SK-MEL-5 (cell line): ENCODE data around the gene FBXO2. TPM values are rescaled to one million over a fixed set of nuclear protein-coding genes. Genes with fewer than 3 reads are reported as not detected.
"Not testable (repeated sequence)": the region's sequence is repeated elsewhere in the genome, so short reads cannot be mapped to it uniquely, and the experiment has no call there.

Experiments
- DNase-seq: peaks from one replicate; pipeline ENCODE4 v3.0.0-alpha.2; 2016; ENCODE audit warnings: low read depth, low spot score
- in situ Hi-C: cut with HindIII; loops from 2 replicates; pipeline ENCODE4 v1.10.0; 2016; ENCODE audit warnings: low sequenced_read_pairs, high pct_unique_total_duplicates, low pct_unique_long_range_greater_than_20kb
- total RNA-seq: library from RNA; depleted of rRNA; stranded (reverse); fragments of >200 nt; shearing (Covaris generic); gene quantifications from 2 replicates; pipeline ENCODE4 v1.2.3, GENCODE V29; 2014

FBXO2 gene
- total RNA-seq, 1 experiment from 2014 or later, result 1.3 TPM

DNA sequence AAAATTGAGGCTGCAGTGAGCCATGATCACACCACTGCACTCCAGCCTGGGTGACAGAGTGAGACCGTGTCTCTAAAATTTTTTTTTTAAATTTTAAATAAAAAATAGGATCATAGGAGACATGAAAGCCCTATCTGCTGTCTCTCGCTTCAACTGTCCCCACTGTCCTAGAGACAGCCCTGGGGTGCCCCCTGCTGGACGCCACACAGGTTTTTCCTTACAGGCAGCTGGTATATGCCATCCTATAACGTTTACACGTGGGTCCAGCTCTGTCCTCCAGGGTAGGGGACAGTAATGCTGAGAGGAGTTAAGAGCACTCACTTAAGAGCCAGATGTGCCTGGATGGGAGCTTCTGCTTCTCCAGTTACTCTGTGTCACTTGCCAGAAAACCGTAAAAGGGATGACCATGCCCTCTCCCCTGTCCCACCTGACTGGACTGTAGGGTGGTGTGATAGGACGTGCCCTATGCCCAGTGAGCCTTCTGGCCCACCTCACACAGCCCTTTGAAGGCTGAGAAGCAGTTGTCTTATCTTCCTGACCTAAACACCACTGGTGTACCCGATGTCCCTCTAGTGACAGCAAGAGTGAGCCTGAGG, 8.5 kb downstream of the FBXO2 start:
- peak; percentile 84 for DNase-seq
- in situ Hi-C loops, result no loop called here

DNA sequence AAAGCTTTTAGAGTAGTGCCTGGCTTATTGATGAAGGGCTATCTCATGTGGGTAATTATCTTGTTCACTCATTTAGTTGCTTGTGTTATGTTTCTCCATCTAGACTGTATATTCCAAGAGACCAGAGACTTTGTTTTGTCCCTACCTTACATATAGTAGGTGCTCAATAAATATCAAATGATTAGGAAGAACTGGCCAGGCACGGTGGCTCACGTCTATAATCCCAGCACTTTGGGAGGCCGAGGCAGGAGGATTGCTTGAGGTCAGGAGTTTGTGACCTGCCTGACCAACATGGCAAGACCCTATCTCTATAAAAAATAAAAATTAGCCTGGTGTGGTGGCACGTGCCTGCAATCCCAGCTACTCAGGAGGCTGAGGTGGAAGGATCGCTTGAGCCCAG, 9.0 kb downstream of the FBXO2 start:
- no peak for DNase-seq
- in situ Hi-C loops, result no loop called here

DNA sequence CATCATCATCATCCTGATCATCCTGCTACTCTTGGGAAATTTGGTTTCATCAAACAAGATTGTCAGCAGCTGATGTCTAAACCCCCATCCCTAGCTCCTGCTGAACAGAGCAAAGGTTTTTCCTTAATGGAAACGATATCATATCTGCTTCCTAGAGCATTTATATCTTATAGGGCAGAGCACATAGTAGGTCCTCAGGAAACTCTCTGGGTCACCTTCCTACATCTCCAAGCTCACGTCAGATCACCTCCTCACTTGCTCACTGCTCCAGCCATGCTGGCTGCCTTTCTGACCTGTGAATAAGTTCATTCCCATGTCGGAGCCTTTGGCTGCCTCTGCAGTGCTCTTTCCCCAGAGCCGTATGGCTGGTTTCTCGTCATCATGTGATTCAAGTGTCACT, 10.4 kb downstream of the FBXO2 start:
- DNase-seq, result no peak
- in situ Hi-C loops, result no loop called here

DNA sequence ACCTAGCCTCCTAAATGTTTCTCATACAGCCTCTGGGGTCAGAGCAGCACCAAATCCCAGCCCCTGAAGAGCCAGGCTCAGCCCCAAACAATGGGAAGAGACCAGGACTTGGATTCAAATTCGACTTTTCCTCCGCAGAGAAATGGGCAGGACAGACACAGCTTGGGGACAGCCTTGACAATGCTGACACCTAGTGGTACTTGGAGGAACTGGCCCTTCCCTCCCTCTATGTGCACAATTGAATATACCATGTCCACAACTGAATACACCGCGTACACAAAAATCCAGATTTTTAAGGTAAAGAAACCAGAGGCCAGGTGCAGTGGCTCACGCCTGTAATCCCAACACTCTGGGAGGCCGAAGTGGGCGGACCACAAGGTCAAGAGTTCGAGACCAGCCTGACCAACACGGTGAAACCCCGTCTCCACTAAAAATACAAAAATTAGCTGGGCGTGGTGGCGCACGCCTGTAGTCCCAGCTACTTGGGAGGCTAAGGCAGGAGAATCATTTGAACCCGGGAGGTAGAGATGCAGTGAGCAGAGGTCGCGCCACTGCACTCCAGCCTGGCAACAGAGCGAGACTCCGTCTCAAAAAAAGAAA, 11.7 kb downstream of the FBXO2 start:
- in situ Hi-C loops, result not testable (repeated sequence)

DNA sequence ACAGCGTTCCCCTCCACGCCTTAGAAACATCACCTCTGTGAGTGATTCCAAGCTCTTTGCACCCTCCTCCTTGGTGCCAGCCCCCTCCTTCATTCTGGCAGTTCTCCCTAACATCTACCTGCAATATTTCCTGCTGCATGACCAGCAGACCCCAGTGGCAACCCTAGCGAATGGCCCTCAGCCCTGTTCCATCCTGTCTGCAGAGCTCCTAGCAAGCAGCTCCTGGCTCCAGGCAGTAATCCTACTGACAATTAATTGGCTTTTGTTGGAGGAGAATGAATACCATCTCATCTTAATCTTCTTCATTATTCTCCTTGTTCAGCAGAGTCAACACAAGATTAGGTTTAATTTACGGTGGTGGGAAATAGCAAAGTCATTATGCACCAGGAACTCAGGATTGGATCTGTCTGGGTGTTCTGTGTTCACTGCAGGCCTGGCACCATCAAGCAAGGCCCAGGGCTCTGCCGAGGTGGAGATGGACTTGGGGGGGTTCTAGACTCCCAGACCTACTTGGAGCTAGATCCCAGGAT, 12.4 kb downstream of the FBXO2 start:
- in situ Hi-C loops, result no loop called here
- DNase-seq, result no peak

More for the DNA sequence above, 11.7 kb downstream of the FBXO2 start:
- peak; percentile 69 for DNase-seq

DNA sequence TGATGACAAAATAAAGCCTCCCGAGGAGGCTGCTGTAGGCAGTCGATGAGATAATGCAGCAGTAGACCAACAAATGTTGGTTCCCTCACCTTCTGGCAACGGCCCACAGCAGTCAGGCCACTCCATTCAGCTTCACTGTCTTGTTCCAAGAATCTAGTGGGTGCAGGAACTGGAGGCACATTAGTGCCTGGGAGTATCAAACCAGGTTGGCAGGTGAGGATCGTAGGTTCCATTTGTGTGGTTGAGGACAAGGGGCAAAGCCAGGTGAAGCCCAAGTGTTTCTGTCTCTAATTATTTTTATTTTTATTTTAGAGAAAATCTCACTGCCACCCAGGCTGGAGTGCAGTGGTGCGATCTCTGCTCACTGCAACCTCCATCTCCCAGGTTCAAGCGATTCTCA, 13.3 kb downstream of the FBXO2 start:
- DNase-seq, result no peak
- in situ Hi-C loops, result no loop called here

DNA sequence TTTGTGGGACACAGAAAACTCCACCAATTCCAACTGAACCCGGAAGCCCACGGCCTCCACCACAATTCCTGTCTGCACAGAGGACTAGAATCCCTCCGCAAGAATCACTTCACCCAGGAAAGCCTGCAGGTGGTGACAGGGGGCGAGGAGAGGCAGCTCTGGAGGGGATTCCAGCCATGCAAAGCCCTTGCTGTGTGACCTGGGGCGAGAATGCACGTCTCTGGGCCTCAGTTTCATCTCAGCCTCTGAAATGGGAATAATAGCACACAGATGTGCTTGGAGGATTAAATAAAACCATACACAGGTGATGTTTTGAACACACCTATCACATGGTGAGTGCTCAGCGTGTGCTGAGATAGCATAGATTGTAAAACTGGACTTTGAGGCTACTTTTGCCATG, 14.1 kb downstream of the FBXO2 start:
- no peak for DNase-seq
- in situ Hi-C loops, result no loop called here

DNA sequence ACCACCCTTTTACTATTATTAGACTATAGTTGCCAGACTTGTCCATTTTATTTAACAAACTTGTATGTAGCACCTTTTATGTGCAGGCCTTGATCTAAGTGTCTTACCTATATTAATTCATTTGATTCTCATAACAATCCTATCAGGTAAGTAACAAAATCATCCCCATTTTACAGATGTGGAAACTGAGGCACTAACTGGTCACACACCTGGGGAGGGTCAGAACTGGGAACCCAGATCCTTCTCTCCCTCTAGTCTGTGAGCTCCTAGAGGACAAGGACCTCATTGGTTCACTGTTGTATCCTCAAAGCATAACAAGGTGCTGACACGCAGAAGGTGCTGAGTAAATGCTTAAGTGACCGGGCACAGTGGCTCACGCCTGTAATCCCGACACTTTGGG, 14.9 kb downstream of the FBXO2 start:
- DNase-seq, result no peak
- in situ Hi-C loops, result no loop called here

DNA sequence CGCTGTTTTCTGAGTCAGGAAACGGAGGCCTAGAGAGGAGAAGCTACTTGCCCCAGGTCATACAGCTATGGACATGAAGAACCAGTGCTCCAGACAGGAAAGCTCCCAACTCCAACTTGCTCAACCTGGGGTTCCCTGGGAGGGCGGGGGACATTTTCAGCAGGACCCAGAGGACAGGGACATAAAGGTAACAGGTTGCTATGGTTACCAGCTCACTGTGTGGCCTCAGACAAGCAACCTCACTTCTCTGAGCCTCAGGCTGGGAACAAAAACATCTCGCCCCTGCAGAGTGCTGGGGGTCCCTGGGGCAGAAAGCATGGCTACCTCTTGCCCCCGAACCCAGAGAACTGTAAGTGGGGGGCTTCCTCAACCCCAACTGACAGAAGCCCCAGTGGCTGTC, 16.1 kb downstream of the FBXO2 start:
- in situ Hi-C loops, result no loop called here
- DNase-seq, result no peak

DNA sequence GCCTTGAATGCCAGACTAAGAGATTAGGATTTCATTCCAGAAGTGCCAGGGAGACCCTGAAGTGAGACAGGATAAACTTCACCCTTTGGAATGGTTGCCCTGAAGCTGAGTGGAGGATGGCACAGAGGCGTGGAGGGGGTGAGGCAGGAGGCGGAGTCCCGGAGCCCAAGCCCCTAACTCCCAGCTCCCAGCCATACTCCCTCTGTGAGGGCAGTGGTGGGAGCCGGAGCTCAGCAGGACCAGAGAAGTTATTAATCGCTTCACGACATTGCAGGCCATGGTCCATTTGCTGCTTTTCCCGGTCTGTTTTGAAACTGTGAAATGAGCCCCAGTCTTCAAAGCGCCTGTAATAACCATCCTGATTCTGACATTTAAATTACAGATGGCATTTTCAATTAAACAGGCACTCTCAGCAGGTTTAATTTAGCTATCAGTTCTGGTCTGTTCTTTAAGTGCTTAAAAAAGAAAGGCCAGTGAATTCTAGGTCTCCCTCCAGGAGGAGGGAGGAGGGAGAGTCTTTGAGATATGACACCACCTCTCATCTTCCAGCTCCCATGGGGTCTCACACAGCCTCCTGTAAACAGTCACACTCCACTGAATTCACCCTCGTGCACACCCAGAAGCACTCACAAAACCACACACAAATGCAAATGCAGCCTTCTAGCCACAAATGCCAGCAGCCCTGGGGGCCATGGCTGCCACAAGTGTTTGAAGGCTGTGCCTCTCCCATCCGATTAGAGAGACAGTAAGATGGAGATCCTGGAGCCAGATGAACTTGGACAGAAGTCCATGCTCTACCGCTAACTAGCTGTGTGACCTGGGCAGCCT, 19.6 kb downstream of the FBXO2 start:
- DNase-seq, result no peak
- in situ Hi-C loops, result no loop called here

DNA sequence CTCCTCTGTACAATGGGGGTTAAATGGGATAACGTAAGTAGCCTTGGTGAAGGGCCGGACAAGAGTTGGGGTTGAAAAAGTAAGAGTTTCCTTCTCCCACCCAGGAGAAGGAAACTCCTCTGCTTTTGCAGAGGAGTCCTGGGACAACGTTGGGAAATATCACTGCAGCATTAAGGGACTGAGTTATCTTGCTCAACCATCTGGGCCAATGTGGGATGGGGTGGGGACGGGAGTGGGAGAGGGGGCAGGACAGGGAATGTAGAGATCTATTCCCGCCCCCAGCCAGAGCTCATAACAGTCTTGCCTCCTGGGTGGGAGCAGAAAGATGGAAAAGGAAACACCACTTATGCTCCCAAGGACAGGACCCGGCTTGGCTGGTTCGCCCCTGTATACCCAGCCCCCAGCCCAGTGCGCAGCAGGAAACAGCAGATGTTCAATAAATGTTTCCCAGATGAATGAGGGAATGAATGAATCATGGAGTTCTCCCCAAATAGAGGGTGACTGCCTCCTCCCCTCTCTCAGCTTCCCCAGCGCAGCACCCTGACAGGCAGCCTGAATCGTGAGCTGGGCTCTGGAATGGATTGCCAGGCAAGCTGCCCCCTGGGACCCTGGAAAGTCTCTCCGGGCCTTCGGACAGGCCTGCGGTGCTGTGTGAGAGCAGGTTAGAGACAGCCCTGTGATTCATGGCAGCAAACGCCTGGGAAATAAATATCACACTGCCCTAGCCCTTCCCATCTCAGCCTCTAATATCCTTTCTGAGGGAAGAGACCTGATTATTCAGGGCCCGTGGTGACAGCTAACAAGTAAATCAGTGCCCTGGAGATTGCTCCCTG, 24.8 kb downstream of the FBXO2 start:
- DNase-seq, result no peak
- in situ Hi-C loops, result no loop called here

DNA sequence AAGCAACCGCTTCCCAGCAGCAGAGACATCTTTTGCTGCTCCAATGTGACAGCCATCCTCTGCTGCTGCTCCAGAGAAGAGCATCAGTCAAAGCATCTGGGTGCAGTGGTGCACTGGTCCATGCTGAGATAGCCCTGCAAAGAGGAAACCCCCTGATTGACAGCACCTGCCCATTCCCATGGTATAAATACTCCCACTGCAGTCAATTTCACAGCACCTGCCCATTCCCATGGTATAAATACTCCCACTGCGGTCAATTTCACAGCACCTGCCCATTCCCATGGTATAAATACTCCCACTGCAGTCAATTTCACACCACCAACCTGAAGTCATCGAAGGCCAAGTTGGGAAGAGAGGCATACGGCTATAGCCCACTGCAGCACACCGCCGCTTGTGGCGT, 25.5 kb downstream of the FBXO2 start:
- DNase-seq, result no peak
- in situ Hi-C loops, result no loop called here

DNA sequence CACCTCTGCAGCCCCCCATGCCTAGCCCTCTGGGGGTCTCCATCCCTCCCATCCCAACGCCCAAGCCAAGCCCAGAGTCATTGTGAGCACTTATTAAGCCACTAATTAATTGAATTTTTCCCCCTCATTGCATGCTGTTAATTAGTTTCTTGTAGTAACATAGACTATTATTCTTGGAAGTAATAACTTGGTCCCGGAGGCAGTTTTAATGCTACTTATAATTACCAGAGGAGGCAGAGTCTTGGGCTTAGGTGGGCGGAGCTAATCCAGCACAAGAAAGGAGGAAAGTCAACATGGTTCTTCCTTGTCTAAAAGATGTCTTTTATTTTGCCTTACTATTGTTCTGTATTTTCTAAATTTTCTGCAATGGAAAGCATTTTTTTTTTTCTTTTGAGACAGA, 27.7 kb downstream of the FBXO2 start:
- no peak for DNase-seq
- in situ Hi-C loops, result no loop called here

DNA sequence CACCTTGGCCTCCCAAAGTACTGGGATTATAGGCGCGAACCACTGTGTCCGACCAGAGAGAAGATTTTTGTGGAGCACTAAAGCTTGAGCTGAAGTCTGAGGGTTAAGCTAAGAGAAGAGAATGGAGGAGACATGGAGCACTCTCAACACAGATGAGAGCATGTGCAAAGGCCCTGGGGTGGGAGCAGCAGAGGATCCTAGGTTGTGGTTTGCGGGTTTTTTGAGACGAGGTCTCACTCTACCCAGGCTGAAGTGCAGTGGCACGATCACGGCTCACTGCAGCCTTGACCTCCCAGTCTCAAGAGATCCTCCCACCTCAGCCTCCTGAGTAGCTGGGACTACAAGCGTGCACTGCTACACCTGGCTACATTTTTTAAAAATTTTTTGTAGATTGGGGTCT, 30.5 kb downstream of the FBXO2 start:
- in situ Hi-C loops, result no loop called here
- no peak for DNase-seq

DNA sequence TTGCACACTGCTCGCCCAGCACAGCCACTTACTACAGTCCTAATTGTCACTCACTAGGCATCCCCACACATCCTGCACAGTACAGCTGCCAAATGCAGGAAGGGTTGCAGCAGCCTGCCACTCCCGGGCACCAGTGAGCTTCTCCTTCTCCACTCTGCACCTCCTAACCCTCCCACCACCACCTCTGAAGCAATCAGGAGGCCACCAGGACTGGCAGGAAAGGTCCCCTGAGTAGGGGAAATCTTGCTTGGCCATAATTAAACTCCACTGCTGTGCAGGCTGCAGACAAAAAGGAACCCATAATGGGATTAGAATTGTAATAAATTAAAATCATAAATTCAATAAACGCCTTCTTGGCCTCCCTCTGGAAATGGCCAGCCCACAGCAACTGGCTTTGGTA, 31.8 kb downstream of the FBXO2 start:
- in situ Hi-C loops, result no loop called here
- no peak for DNase-seq

DNA sequence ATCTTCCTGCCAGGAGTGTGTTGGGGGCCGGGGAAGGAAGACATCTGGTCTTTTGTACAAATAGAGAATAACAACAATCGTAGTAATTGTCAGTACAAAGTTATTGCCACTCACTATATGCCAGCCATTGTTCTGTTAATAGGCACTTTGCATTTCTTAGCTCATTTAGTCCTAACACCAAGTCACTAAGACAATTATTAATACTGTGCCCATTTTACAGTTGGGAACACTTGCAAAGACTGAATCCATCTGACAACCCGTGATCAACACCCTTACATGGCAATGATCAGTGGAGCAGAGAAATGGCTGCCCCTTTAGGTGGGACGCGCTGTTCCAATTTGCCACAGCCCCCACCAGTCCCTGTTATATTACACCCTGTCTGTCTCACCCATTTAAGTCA, 33.3 kb downstream of the FBXO2 start:
- in situ Hi-C loops, result no loop called here
- DNase-seq, result no peak

DNA sequence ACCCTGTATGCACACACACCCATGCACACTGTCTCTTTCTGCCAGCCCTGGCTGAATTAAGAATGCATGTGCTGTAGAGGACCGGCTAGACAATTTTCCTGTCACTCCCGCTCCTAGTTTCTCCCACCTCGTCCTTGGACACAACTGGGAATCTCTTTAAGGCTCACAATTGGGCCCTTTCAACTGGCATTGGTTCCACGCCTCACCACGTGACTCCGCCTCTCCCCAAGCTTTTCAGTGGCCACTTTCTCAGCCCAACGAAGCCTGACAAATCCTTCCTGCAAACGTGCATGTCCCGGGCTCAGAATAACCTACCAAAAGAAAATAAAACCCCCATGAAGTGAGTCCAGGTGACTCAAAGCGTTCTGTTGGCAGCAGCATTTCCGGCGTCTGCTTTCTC, 33.8 kb downstream of the FBXO2 start:
- in situ Hi-C loops, result no loop called here
- DNase-seq, result peak; percentile 6

DNA sequence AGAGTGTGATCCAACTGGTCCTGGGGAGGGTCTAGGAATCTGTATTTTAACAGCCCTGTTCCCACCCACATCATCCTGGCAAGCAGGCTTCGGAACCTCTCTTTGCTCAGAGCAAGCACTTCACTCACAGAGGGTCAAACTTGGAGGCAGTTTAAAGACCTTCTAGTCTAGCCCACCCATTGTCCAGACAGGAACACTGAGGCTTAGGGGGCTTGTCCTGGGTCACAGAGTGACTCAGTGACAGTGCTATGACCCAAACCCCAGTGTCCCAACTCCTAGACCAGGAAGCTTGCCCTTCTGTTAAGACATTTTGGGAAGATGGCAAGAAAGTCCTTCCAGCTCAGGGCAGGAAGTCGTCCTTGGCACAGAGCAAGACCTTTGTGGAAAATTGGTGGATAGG, 36.5 kb downstream of the FBXO2 start:
- in situ Hi-C loops, result no loop called here
- DNase-seq, result no peak
